GM18867 (cell line): ENCODE results near the gene TNNT2.

Experiments used
- ATAC-seq: cut with Tn5 transposase; IDR thresholded peaks from one replicate; pipeline ENCODE4 v1.9.1; 2021; ENCODE audit warnings: mild to moderate bottlenecking, moderate library complexity; ENCODE audit not compliant: unreplicated experiment

Gene TNNT2

DNA sequence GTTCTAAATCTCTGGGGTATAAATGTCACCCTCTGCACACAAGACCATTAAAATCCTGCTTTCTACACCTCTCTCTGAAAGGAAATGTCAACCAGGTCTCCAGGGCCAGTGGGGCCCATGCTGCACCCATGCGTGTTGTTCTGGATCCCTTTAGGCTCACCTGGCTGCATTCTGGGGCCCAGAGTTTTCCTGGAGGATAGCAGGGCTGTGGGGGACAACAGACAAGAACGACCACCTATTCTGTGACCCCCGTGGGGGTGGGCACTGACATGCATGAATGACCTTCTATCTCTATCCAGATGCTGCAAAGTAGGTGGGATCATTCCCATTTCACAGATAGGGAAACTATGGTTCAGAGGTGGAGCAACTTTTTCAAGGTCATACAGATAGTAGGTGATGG is 41.6 kb downstream of the TNNT2 start:
- no peak for ATAC-seq

DNA sequence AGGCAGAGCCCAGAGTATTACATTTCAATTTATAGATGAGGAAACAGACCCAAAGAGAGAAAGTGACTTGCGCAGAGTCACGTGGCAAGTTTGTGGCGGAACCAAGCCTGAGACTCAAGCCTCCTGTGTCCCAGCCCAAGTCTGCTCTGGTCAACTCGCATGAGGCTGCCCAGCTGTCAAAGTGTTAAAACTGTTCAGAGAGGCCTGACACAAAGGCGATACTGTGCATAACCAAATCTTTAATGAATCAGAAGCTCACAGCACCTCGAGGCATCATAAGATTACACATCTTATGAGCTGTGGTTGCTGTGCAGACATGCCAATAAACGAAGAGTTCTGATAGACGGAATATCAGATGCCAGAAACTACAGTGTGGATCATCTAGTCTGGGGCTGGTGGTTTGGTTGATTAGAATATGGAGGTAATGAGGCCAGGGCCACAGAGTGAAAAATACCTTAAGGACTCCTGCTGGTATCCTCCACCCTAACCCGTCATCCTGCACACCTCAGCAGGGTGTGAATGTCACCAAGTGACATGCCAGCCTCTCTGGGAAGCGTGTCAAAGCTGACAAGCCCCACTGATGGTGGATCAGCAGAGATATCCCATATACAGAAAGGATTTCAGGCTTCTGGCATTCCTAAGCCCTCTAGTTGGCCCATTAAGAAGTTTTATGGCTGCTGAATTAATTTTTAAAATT is 42.2 kb downstream of the TNNT2 start:
- ATAC-seq: no peak

DNA sequence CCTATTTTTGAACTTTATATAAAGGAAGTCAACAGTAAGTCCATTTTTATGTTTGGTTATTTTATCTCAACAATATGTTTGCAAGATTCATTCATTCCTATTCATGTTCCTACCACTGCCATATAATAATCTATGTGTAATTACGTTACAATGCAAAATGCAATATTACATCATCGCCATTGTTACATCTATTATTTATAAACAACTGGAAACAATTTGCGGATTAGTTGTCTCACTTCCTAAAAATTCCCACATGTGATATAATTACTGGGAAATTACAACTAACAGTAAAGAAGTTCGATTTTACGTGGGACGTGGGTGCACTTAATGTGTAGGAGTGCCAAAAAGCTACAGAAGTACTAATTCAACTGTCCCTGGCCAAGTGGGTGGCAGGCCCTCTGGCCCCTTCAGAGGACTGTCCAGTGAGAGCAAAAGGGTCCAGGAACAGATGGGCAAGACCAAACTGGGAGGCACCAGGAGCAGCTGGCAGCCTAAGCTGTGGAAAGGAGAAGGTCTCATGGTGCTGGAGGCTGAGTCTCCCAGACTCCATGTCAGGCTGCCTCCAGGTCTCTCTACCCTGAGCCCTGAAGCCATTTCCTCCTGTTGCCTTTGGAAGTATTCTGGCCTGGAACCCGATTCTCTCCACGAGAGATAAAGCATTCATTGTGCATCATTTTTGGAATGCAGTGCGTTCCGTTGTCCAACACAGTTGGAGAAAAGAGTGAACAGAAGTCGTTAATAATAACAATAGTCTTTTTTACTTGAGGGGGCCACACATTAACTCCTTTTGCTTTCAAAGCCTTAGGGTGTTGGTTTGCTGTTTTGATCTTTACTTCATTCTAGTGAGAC is 42.9 kb downstream of the TNNT2 start:
- no peak for ATAC-seq

DNA sequence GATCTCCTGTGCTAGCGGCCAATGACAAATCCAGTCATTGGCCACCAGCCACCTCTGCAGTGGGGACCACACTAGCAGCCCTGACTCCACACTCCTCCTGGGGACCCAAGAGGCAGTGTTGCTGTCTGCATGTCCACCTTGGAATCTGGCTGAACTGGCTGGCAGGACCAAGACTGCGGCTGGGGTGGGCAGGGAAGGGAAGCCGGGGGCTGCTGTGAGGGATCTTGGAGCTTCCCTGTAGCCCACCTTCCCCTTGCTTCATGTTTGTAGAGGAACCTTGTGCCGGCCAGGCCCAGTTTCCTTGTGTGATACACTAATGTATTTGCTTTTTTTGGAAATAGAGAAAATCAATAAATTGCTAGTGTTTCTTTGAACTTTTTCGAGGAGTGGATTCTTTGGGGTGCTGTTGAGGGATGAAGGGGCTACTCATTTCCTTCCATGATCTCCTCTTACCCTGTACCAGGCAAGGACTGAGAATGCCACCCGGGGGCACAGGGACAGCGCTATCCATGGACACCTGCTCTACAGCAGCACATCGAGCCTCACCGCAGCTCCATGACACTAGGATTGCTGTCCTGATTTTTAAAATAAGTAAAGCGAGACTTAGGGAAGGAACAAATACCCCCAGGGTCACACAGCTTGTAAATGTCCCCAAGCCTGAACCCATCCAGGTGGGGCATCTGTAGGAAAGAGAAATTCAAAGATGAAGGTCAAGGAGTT is 44.7 kb downstream of the TNNT2 start:
- ATAC-seq: no peak

DNA sequence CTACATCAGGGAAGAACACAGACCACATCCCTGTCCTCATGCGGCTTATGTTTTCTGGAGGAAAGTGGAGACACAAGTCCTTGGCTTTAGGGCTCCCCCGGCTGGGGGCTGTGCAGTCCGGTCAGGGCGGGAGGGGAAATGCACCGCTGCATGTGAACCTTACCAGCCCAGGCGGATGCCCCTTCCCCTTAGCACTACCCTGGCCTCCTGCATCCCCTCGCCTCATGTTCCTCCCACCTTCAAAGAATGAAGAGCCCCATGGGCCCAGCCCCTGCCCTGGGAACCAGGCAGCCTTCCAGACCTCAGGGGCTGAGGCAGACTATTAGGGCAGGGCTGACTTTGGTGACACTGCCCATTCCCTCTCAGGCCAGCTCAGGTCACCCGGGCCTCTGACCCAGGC is 45.5 kb downstream of the TNNT2 start:
- no peak for ATAC-seq

DNA sequence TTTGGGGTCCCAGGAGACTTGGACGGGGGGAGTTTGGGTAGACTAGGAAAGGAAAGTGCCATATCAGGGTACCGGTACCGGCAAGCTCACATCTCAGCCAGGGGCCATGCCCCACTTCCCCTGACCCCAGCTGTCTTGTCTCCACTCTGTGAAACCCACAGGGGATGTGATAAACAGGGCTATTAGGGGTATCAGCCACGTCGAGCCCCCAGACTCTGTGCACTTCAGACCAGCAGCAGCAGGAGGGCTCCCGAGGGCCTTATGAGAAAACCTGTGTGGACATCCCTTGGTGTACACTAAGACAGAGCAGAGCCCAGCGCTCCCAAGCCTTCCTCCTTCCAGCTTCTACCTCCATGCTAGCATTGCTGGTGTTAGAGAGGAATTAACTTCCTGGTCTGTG is 46.3 kb downstream of the TNNT2 start:
- no peak for ATAC-seq

DNA sequence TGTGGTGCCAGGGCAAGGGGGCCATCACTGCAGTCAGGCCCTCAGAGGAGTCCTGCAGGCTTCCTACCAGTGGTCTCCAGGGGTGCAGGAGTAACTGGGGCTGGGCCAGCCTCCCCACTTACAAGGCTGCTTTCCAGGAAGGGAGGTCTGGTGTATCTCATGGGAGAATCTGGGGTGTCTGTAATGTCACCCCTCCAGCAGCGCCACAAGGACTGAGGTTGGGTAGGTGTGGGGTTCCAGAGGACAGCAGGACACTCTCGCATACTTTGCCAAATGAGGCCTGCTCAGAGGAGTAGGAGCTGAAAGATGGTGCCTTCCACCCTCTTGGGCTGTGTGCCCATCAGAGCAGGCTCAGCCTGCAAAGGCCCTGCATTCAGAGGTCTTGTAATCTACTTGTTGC is 46.9 kb downstream of the TNNT2 start:
- no peak for ATAC-seq

DNA sequence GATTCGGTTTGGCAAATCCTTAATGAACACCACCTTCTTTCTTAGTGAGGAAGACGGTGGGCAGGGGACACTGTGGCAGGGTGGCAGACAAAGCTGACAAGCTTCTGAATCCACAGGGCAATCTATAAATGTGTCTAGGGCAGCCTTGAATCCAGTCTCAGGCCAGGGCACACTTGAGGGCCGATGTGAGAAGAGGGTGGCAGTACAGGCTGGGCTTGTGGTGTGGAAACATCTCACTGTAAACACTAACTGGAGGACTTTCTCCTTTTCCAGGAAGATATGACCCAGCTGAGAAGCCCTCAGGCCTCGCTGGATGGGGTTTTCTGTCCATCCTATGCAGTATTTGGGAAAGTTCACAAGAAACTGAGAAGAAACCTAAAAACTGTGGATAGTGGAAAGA is 47.7 kb downstream of the TNNT2 start:
- ATAC-seq: no peak

DNA sequence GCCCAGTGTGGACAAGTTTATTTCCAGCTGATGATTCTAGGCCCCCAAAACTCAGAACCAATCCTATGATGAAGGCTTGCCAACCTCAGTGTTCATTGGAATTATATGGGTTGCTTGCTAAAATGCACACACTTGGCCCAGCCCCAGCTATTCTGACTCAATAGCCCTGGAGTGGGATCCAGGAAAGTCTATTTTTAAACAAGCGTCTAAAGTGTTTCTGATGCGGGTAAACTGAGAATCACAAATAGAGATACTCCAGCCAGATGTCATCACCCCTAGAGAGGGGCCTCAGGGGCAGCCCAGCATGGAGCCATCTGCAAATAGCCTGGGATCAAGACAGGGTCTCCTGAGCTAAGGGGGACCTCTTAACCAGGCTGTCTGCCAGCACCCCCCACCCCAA is 48.2 kb downstream of the TNNT2 start:
- no peak for ATAC-seq

DNA sequence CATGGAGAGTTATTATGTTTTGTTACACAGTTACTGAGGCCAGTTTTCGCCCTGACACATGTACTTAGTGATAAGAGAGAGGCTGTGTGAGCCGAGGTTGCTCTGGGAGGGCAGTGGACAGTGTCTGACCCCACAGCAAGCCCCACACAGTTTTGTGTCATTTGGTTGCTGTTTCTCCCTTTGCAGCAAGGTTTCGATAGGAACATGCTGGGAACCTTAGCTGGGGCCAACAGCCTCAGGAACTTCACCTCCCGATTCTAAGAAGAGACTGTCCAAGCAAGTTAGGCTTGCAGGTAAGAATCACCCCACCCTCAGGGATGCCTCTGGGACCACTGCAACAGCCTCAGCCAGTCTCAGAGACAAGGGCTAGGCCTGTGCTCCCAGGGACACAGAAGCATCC is 48.9 kb downstream of the TNNT2 start:
- ATAC-seq: no peak

DNA sequence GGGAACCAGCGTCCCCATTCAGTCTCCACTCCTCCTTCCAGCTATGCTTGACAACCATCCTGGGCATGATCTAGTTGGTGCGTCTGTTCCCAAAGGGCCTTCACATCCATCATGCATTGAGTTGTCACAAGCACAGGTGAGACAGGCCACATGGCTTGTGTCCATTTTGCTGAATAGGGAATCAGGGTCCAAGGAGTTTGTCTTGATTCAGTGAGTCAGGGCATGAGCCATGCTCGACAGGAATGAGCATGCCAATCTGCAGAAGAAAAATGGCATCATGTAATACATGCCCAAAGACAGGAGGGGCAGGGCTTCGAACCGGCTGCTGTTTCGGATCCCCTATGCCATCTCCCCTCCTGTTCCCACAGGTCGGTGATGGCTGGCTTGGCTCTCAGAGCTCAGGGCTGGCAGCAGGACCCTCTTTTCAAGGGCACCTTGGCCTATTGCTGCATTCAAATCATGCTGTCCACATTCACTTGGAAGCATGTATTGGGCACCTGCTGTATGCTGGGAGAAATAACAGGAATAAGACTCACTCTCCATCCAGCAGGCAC is 49.7 kb downstream of the TNNT2 start:
- ATAC-seq: no peak

DNA sequence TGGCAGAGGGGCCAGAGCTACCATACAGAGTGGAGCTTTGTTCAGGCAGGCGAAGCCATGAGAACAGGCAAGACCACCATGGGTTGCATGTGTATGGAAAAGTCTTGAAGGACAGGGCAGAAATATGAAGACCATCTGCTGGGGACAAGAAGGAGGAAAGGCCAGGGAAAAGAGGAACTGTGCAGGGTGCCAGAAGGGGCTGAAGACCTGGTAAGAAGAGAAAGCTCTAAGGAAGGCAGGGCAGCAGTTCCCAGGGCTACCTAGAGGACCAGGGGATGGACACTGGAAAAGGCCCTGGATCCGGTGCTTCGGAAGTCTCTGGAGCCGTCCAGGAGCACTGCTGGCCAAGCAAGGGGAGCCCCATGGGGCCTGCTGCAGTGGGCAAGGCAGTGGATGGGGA is 50.8 kb downstream of the TNNT2 start:
- ATAC-seq: no peak

DNA sequence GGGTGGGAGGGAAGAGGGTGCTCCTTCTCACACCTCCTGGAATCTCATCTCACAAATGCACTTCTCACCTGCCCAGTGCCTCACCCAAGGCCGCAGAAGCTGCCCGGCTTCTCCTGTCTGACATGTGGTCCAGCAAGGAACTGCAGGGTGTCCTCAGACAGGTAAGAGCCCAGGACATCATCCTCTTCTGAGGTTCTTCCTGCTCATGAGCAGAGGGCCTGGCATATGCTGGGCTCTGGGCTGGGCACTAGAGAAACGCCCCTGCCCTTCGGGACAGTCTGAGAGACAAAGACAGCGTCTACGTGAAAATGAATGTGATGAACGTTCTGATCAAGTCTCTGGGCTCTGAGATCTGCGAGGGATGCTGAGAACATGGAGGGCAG is 51.8 kb downstream of the TNNT2 start:
- ATAC-seq: no peak

DNA sequence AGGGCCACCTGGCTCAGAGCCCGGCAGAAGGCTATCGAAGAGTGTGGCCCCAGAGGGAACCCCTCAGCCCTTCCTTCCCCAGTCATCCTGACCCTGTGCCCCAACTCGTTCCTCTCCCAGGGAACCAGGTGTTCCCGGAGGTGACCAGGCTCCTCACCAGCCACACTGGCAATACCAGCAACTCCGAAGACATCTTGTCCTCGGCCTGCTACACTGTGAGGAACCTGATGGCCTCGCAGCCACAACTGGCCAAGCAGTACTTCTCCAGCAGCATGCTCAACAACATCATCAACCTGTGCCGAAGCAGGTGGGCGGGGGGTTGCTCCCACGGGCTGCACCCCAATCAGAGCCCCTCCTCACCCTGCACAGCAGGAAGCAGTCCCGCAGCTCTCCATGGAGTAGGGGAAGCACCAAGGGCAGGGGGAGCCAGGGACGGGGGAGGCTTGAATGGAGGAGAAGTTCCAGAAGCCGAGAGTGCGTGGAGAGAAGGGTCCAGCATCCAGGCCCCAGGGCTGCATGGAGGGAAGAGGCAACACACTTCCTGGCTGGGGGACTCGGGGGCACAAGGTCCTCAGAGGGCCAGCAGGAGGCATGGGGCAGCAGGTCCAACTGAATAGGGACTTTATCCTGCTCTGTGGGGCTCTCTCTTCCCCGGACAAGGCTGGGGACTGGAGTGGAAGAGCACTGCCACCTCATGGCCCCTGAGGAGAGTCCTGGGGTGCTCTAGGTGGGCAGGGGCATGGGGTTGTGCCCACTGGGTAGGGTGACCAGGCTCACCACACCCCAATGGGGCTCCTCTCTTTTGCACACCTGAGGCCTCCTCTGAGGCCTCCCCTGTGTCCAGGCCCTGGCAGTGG is 52.4 kb downstream of the TNNT2 start:
- no peak for ATAC-seq

DNA sequence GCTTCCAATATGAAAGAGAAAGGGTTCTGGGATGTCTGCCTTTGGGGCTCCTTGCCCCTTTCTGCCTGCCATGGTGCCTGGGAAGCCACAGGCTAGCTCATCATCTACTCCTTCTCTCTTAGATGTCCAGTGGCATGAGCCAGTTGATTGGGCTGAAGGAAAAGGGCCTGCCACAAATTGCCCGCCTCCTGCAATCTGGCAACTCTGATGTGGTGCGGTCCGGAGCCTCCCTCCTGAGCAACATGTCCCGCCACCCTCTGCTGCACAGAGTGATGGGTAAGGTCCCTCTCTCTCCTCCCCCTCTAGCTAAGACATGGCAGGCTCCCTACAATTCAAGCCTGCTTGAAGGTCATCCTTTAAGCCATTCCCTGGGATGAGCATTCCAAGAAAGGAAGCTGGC is 53.2 kb downstream of the TNNT2 start:
- no peak for ATAC-seq

DNA sequence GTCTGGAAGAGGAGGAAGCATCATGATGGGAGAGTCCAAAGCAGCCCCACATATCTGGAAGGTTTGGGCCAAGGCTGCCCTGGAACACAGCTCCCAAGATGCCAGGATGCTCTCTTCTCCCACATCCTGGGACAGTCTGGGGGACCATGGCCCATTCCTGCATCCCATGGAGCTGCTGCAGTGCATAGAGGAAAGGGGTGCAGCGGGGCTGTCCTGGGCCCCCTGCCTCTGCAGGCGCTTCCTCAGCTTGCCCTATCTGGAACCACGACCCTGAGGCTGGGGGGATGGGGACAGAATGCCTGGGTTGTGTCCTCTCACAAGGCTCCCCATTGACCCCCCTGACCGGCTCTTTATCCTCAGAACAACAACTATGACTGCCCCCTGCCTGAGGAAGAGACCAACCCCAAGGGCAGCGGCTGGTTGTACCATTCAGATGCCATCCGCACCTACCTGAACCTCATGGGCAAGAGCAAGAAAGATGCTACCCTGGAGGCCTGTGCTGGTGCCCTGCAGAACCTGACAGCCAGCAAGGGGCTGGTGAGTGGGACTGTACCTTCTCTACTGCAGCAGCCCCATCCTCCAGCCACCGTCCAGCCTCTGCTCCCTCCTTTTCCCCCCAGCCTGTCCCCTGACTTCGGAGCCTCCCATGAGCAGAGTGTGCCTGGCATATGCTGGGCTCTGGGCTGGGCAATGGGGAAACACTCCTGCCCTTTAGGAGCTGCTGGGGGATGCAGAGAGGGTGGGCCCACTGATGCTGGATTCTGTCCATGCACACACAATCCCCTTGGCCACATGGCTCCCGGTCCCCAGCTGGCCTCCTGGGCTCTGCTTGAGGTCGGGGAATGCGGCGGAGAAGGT is 54.6 kb downstream of the TNNT2 start:
- no peak for ATAC-seq

DNA sequence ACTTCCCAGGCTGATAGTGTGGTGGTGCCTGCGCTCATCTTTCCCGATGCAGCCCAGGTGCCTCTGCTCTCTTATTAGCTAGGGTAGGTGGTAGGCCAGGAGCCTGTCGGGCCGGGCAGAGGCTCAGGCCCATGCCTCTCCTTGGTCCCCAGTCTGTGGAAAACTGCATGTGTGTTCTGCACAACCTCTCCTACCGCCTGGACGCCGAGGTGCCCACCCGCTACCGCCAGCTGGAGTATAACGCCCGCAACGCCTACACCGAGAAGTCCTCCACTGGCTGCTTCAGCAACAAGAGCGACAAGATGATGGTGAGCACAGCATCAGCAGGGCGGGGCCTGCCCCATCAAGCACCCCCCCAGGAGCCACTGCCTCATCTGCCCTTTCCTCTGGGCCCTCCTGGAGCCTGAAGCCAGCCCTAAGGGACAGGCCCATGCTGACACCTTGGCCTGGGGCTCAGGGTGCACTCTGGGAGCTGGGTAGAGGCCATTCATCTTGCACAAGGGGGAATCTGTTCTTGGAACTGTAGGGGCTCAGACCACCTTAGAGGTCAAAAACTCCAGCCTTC is 55.6 kb downstream of the TNNT2 start:
- ATAC-seq: no peak

DNA sequence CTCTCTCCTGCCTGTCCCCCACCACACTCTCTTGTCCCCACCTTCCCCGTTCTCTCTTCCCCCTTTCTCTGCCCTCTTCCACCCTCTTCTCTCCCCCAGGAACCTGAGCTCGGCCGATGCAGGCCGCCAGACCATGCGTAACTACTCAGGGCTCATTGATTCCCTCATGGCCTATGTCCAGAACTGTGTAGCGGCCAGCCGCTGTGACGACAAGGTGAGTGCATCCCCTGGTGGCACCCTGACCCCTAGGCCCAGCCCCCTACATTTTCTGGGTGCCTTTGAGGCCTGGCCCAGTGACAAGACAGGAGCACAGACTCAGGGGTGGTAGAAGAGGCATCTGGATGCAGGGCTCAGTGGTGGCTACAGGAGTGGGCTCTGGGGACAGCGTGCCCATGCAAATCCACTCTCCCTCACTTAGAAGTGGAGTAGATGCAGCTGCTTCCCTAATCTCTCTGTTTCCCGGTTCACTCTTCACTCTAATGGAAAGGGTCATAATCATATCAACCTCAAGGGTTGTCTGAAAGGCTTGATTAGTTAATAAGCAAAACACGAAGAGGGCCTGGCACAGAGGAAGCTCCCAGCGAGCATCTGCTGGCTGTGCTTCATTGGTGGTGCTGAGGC is 57.2 kb downstream of the TNNT2 start:
- no peak for ATAC-seq

DNA sequence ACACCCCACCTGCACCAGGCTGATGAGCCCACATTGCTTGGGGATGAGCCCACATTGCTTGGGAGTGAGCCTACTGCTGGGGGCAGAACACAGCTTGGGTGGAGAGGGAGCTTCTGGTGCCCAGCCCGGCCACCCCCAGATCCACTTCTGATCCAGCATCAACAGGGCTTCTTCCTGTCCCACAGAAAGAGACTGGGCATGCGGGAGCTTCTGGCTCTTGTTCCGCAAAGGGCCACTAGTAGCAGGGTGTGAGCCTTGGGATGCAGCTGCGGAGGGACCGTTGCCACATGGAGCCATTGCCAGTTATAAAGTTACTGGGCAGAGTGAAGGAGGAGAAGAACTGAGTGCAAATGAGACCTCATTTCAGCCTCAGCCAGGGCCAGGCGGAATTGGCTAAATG is 57.8 kb downstream of the TNNT2 start:
- no peak for ATAC-seq
